Raji (cell line): ENCODE measurements around the gene ARHGAP15.

ENCODE experiments used
- POLR2A ChIP-seq: IDR thresholded peaks from 2 replicates; pipeline ENCODE4 v1.6.1; 2011; ENCODE audit warnings: low read depth, low read length, control low read depth; ENCODE audit not compliant: insufficient read depth

The ARHGAP15 gene

GRCh38 chr2:143629340-143629739 is 500.1 kb downstream of the ARHGAP15 start:
- TF ChIP-seq POLR2A, result no peak

- TF ChIP-seq POLR2A, result no peak
Measured at GRCh38 chr2:143632751-143633374, 503.6 kb downstream of the ARHGAP15 start.

GRCh38 chr2:143633419-143633818 is 504.2 kb downstream of the ARHGAP15 start:
- TF ChIP-seq POLR2A, result no peak

GRCh38 chr2:143635302-143635701 is 506.1 kb downstream of the ARHGAP15 start:
- no peak for TF ChIP-seq POLR2A

GRCh38 chr2:143635936-143636335 is 506.7 kb downstream of the ARHGAP15 start:
- no peak for TF ChIP-seq POLR2A

- TF ChIP-seq POLR2A, result no peak
Measured at GRCh38 chr2:143640826-143641225, 511.6 kb downstream of the ARHGAP15 start.

- no peak for TF ChIP-seq POLR2A
Measured at GRCh38 chr2:143645921-143646645, 516.9 kb downstream of the ARHGAP15 start.

GRCh38 chr2:143649226-143649740 is 520.1 kb downstream of the ARHGAP15 start:
- no peak for TF ChIP-seq POLR2A

- no peak for TF ChIP-seq POLR2A
Measured at GRCh38 chr2:143652692-143653091, 523.5 kb downstream of the ARHGAP15 start.

GRCh38 chr2:143668234-143668633 is 539.0 kb downstream of the ARHGAP15 start:
- no peak for TF ChIP-seq POLR2A

- no peak for TF ChIP-seq POLR2A
Measured at GRCh38 chr2:143674051-143674450, 544.8 kb downstream of the ARHGAP15 start.

- TF ChIP-seq POLR2A, result no peak
Measured at GRCh38 chr2:143675021-143675420, 545.8 kb downstream of the ARHGAP15 start.

- TF ChIP-seq POLR2A, result no peak
Measured at GRCh38 chr2:143679617-143680016, 550.4 kb downstream of the ARHGAP15 start.

- no peak for TF ChIP-seq POLR2A
Measured at GRCh38 chr2:143680885-143681405, 551.7 kb downstream of the ARHGAP15 start.

GRCh38 chr2:143682436-143683055 is 553.3 kb downstream of the ARHGAP15 start:
- no peak for TF ChIP-seq POLR2A

GRCh38 chr2:143683977-143684376 is 554.8 kb downstream of the ARHGAP15 start:
- TF ChIP-seq POLR2A, result no peak
